ENCODE data around the gene TGM1.
"Not testable (repeated sequence)": the region's sequence is repeated elsewhere in the genome, so short reads cannot be mapped to it uniquely, and the experiment has no call there.

TGM1 gene

DNA sequence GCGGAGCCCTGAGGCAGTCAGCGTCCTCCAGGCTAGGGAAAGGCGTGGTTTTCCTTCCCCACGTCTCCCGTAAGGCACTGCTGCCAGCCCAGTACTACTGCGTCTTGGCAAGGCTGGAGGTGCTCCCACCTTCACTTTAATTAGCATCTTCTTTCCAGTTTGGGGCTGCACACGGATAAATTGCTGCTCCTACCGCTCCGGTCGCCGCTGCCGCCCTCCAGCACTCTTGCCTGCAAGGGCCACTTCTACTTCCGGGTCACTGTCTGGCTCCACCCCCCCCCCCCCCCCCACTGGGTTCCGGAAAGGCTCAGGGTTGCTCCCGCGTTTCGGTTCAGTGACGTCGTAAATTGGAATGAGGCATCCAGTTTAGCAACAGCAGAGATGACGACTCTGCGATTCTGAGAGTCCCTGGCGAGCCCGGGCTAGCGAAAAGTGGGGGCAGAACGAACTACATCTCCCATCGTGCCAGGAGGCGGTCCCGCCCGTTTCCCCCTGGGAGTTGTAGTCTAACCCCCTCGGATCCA, 30.8 kb downstream of the TGM1 start, which contains the start of gene NEDD8:
NEDD8 (minus strand) TSS at position 247 of the 524 bp plus-strand sequence; CDS start at position 147, 100 bp downstream.
- peak; percentile 90 for DNase-seq

DNA sequence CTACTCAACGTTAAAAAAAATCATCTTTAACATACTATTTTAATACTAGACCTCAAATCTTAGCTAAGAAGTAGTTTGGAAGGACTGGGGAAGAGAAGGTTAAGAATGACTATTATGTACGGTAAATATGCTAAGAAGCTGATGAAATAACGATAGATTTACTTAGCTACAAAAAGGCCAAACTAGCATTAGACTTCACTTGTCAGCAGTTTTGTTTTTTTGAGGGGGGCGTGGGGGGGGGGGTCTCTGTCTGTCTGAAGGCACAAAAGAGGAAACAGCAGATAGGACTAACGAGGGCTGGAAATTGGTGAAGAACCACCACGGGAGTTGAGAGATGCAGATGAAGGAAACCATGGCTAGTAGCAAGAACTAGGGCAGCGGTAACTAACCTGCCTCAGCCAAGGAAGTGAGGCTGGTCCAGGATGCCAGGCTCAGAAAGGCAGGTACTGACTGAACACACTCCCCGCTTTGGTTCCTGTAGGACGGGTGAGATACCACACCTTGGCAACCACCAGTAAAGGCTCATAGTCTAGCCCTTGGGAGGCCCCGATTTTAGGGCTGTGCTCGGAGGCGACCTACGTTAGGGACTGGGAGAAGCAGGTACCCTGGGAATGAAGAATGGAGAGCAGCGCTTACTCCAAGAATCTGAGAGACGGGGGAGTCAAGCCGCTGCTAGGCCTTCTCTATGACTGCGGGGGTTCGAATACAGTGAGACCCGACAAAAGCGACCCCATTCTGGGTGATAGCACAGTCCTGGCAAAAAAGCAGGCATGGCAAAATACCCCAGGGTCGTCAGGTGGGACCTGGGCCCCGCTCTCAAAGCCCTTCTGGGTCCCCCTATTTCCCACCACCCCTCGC, 31.5 kb downstream of the TGM1 start:
- DNase-seq, result no peak

DNA sequence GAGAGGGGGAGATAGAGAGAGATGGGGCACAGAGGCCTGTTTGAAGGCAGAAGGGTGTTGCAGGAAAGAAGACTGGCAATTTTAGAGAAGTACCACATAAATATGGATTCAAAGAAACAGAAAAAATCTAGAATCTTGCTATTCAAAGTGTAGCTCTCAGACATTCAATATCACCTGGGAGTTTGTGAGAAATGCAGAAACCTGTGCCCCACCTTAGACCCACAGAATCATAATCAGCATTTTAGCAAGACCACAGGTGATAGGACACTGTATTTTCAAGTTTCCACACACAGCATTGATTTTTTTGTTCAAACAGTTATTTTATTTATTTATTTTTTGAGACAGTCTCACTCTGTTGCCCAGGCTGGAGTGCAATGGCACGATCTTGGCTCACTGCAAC, 34.1 kb downstream of the TGM1 start:
- DNase-seq, result no peak

DNA sequence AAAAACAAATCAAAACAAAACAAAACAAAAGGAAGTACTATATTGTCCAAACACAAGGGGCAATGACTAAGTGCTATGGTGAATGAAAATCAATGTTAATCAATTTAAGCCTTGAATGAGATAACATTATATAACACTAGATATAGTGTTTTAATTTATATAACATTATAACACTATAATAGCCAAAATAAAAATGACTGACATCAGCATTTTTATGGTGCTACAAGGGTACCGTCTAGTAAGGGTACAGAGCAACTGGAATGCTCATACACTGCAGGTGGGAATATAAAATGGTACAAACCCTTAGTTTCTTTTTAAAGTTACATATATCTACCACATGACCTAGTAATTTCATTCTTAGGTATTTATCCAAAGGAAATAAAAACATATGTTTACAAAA, 36.5 kb downstream of the TGM1 start:
- no peak for DNase-seq

DNA sequence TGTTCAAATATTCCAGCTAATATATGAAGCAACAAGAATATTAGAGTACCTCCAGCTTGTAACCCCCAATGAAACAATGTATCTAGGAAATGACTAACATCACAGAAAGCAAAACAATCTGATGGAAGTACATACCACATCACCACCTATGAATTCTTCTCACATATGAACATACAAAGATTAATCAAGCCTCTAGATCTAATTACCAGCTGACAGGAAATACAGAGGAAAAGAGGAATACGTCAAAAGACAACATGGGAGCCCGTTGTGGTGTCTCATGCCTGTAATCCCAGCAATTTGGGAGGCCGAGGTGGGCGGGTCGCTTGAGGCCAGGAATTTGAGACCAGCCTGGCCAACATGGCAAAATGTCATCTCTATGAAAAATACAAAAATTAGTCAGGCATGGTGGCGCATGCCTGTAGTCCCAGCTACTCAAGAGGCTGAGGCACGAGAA, 38.3 kb downstream of the TGM1 start:
- DNase-seq, result no peak

DNA sequence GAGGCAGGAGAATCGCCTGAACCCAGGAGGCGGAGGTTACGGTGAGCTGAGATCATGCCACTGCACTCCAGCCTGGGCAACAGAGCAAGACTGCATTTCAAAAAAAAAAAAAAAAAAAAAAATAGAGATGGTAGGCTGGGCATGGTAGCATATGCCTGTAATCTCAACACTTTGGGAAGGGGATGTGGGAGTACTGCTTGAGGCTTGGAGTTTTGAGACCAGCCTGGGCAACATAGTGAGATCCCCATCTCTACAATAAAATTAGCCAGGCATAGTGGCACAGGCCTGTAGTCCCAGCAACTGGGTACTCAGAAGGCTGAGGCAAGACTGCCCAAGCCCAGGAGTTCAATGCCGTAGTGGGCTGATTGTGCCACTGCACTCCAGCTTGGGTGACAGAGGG, 40.0 kb downstream of the TGM1 start:
- DNase-seq, result not testable (repeated sequence)

DNA sequence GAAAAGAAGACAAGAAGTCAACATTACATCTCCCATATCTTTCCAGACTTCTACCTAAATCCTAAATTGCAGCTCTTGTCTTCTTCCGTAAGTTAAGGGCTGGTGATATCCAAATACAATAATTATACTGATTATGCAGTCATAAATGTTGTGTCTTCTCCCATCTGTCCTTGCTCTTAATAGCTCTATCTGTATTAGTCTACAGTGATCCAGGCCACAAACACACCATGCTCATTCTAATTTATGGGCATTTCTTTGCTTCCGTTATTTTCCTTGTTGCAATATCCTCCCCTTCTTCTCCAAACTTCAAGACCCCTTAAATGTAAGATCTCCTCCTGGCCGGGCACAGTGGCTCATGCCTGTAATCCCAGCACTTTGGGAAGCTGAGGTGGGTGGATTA, 43.5 kb downstream of the TGM1 start:
- DNase-seq, result no peak

DNA sequence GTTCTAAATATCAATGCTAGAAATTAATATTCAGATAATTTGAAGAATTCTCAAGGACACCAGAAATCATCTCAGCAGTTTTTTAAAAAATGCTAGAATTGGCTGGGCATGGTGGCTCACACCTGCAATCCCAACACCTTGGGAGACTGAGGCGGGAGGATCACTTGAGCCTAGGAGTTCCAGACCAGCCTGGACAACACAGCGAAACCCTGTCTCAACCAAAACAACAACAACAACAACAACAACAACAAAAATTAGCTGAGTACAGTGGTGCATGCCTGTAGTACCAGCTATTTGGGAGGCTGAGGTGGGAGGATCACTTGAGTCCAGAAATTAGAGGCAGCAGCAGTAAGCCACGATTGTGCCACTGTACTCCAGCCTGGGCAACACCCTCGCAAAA, 43.9 kb downstream of the TGM1 start:
- no peak for DNase-seq

DNA sequence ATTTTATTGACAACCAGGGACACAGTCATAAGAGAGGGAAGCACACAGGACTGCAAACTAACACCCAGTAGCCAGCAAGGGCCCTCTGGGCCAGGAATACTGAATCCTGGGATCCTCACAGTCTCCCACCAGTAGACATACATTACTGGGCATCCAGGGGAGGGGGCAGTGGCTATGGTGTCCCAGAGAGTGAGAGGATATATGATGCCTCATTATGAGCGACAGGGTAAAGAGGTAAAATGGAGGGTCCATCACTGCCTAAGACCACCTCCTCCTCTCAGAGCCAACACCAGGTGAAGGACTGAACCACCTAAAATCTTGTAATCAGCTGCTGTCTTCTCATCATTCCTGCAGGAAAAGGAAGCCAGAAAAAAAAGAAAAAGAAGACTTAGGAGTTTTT, 46.1 kb downstream of the TGM1 start:
- not testable (repeated sequence) for DNase-seq

DNA sequence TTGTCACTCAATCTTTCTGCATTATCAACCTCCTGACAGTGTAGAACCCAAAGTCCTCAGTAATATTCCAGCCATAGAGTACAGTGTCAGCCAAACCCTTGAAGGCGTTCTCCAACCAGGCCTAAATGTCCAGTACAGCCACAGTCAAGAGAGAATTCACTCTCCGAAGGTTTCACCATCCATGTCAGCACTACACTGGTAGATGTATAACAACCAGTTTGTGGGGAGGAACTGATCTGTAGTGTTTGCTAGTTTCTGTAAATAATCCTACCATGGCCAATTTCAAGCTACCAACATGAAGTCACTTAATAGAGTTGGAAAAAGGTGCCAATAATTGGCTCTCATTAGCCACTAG, 46.7 kb downstream of the TGM1 start:
- DNase-seq, result no peak

DNA sequence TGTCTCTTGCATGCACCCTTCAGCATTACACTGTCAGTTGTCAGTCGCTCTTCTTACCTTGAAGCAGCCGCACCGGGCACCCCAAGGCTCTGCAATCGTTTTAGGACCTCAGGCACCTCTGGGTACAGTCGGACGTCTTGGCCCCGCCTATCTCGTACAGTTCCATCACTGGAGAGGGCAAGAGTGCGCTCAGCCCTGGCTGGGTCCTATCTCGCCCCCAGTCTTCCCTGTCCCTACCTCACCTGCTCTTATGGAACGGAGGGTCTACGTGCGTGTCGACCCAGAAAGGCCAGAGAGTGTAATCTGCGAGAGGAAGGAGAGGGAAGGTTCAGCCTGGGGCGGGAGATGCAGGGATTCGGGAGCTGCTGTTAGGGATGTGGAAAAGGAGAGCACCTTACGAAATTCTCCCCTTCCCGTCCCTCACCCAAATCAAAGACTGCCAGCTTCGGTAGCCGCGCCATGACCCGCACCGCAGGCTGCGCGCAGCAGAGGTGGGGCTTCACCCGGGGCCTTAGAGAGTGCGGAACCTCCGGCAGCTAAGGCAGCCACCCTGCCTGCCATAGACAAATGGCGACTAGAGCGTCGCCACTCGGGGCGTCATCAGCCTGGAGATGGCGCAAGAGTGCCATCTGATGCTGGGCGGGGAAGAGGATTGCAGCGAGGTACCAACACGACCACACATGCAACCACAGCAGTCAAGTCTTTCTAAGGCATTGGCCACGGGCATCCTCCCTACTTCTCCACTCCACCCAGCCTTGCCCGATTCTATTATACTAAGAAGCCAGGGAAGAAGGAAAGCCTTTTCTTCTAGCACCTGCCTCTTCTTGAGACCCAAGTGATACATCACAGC, 47.3 kb downstream of the TGM1 start, which contains the start of gene MDP1:
MDP1 (minus strand) TSS at position 572 of the 850 bp plus-strand sequence; CDS start at position 461, 111 bp downstream.
- peak; percentile 84 for DNase-seq

DNA sequence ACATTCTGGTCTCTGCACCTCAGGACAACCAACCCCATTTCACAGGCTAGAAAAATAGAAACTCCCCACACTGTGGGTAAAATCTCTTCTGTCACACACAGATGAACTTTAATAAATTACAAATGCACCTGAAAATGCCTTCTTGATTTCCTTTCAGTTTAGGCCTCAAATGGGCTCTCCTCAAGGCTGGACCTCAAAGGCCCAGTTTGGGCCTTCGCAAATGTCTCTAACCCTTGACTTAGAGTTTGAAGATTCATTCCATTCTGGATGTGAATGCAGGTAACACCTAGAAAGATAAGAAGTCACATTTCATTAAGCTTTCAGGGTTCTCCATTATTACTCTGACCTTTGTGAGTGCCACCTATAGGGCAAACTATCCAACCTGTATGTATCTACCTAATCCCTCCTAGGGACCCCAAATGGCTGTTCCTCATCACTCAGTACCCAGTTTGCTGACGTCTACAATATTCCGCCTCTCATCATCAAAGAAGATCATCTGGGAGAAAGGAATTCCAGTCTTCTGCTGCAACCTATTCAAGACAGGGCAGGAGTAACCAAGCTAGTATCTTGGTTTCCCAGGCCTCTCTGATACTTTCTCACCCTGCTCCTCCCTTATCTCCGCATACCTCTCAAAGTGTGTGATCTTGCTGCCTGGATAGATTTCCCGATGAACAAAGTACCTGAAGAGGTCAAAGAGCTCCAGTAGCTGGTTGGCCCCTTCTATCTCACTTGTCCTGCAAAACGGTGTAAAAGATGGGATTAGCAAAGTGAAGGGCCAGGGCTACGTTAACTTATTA, 48.9 kb downstream of the TGM1 start:
- no peak for DNase-seq

DNA sequence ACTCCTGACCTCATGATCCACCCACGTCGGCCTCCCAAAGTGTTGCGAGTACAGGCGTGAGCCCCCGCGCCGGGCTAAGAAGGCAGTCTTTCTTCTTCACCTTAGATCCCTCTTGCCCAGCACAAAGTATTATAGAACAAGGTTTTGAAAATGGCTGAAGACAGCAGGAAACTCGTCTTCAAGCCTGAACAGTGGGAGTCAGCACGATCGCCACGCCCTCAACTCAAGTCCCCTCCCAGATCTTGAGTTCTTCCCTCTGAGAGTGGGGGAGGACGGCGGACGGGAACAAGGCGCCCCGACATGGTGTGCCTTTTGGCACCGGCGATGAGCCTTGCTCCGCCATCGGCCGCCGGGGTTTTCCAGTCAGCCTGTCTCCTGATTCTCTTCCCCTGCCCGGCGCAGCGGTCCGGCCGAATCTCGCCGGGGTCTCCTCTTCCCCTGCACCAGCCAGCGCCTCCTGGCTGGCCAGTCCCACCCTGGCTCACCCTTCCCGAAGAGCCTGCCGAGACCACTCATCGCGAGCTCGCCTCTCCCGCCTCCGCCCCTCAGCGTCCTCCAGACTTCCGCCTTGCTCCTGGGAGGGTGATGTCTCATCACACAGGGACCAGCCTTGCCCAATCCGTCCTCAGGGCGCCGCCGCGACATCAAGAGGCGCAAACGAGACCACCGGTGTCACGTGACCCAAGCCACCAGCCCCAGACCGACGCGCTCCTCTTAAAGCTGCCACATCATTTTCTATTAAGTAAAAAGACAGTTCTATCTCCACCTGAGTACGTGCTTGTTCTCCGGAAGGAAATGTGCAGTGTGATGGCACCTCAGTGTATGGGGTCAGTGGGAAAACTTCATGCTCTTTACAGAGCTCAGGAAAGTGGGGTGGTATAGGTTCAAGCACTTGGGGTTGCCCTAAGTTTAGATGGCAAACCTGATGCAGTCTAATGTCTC, 49.8 kb downstream of the TGM1 start, which contains the start of gene CHMP4A:
CHMP4A (minus strand) TSS at position 565 of the 942 bp plus-strand sequence; CDS start at position 516, 49 bp downstream.
- peak; percentile 95 for DNase-seq

DNA sequence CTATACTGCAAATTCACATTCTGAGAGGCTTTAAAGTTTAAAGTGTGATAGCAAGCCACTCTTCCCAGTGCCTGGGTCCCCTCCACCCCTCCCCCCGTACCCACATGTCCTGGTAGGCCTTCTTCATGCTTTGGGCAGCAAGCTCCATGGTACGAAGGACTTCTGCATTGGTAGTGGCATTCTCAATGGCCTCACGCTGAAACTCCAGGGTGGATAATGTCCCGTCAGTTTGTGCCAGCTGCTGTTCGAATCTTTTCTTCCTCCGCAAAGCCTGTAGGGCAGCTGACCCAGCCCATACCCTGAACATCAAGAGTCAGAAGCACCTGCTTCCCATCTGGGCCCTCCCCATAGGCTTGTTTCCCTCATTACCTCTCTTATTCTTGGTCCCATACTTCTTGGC, 51.7 kb downstream of the TGM1 start:
- DNase-seq, result no peak

DNA sequence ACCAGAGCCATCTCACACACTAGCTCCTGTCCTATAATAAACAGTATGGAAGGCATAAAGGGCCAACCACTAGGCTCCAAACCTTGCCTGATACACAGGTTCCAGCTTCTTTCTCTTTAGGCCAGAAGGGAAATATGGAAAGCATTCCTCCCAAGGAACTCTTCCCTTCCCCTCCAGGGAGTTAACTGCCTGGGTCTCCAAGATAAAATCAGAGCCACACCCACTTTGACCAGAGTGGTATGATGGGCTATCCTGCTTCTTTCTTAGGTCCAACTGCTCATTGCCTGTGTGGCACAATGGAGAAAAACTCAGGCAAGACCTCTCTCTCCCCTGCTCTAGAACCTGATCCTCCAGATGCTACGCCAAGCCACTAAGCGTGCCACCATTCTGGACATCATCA, 55.4 kb downstream of the TGM1 start:
- no peak for DNase-seq

DNA sequence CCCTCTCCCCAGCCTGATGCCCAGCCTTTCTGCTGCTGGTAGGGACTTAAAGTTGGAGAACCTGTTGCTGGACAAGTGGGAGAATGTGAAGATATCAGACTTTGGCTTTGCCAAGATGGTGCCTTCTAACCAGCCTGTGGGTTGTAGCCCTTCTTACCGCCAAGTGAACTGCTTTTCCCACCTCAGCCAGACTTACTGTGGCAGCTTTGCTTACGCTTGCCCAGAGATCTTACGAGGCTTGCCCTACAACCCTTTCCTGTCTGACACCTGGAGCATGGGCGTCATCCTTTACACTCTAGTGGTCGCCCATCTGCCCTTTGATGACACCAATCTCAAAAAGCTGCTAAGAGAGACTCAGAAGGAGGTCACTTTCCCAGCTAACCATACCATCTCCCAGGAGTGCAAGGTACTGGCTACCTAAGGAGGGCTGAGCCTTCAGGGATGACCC, 55.8 kb downstream of the TGM1 start:
- no peak for DNase-seq

DNA sequence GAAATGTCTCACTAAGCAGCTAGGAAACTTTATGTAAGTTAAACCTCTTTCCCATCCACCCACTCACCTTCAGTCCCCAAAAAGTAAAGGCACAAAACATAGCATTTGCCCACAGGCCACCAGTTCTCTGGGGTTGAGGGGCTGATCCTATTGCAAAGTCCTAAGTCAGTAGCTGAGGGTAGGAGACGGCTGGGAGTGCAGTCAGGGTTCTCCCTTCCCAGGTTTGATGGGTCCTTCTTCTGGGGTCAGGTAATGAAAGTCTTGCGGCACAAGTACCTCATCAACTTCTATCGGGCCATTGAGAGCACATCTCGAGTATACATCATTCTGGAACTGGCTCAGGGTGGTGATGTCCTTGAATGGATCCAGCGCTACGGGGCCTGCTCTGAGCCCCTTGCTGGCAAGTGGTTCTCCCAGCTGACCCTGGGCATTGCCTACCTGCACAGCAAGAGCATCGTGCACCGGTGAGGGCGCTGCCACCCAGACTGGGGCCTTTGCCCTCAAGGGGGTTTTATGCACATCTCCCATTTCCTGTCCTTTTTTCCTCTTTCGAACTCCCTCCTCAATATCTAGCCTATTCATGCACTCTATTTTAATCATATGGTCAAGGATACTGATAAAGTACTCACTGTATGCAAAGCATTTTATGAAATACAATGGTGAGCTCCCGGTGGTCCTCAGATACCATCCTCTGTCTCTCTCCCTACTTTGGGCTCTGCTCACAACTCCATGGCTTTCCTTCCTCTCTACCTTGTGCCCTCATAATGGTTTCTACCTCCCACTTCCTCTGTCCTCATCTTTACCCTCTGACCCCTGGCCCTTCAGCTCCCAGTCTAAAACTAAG, 56.5 kb downstream of the TGM1 start:
- no peak for DNase-seq

DNA sequence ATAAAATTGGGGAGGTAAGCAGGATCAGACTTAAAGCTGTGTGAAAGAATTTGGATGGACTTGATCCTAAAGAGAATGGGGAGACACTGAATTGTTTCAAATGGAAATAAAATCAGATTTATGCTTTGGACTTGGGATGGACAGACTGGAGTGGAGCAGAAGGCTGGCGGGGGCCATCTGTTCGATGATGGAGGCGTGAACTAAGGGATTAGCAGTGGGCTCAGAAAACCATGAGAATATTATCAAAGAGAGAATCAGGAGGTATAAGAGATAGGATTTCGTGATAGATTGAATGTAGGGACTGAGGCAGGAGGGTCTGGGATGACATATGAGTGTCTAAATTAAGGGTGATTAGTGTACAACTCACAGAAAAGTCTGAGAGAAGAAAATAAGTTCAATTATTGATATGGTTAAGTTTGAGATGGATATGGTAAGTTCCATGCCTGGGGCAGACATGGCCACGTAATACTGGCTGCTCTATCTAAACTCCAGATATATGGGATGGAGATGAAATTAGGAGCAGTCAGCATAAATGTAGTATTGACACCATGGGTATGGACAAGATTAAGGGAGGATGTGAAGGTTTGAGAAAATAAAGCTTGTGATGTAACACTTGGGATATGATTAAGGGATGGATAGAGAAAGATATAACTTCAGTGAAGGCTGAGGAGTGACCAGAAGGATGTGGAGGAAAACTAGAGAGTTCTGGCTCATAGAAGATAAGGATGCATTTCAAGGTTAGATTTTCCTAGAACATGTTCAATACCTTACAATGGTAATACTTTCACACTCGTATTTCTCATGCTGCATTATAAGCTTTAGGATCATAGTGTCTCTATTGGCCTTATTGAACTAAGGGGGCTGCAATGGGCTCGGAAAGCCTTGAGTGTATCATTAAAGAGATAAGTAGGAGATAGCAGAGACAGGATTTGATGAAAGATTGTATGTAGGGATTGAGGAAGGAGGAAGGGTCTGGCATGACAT, 58.5 kb downstream of the TGM1 start:
- no peak for DNase-seq
